Thyroid gland (tissue), 4 donors: Measurements from ENCODE around the gene SCN1B.

Experiments used
- CTCF ChIP-seq, 6 experiments: fragments of 200-600 bp in 3 of 6; fragments of 450-650 bp in 3 of 6; sonication (generic) in 3 of 6; IDR thresholded peaks; one replicate each; pipeline ENCODE4 v1.5.1; 2016 to 2019; ENCODE audit warnings: antibody characterized with exemption in 6 of 6, mild to moderate bottlenecking in 2 of 6, inconsistent platforms in 1 of 6, moderate library complexity in 1 of 6
- POLR2A ChIP-seq, 2 donors: fragments of 450-650 bp; IDR thresholded peaks; one replicate each; pipeline ENCODE4 v1.6.1; 2017; ENCODE audit warnings: antibody characterized with exemption in 2 of 2, mild to moderate bottlenecking in 2 of 2, moderate library complexity in 1 of 2

- TF ChIP-seq CTCF (IDR thresholded peaks at IDR 0.05) (no peak), POLR2A (IDR thresholded peaks at IDR 0.05) (no peak)
These were observed 15.5 kb downstream of the SCN1B start for GRCh38 chr19:35045667-35046300.
